RWPE1 (cell line): Measurements from ENCODE around the gene ABR.

ENCODE experiments used
- CTCF ChIA-PET: fragments of 350-600 bp; sonication (Branson Sonifier 250); formaldehyde crosslinking; extraction: SDS; loops from one replicate; lab custom pipeline; 2021; lab: Yijun Ruan, JAX
- POLR2A ChIA-PET: fragments of 400-600 bp; formaldehyde crosslinking; extraction: SDS; loops from one replicate; lab custom pipeline; 2020; ENCODE audit warnings: antibody characterized with exemption; ENCODE audit not compliant: low non-redundant PET; lab: Yijun Ruan, JAX
- DNase-seq: peaks from one replicate; pipeline ENCODE4 v3.0.0; 2012; ENCODE audit warnings: low spot score
- H3K27ac ChIP-seq: fragments of 450-650 bp; 2 replicates; pipeline ENCODE4 v1.5.1; 2017
- CTCF ChIP-seq: fragments of 450-650 bp; conservative IDR thresholded peaks from 2 replicates; pipeline ENCODE4 v1.5.1; 2017; ENCODE audit warnings: low read depth, mild to moderate bottlenecking

The ABR gene

GRCh38 chr17:1180958-1181752 lies 1.4 kb upstream of the ABR start:
- DNase-seq: no peak
- CTCF ChIA-PET: interaction anchor here (0.5 kb wide), 1 partner anchor 53 kb away, joined by 3 read pairs; no protein-coding TSS in a partner anchor
- POLR2A ChIA-PET: no interaction called here
- TF ChIP-seq CTCF: no peak
- H3K27ac ChIP-seq: no peak overlapping the region

GRCh38 chr17:1179112-1179817 lies 516 bp downstream of the ABR start:
- TF ChIP-seq CTCF: no peak
- H3K27ac ChIP-seq: no peak overlapping the region
- DNase-seq: no peak
- ChIA-PET CTCF (interaction anchor here (1.0 to 1.3 kb wide), 2 partner anchors 8 to 57 kb away, joined by 3 to 4 read pairs; no protein-coding TSS in a partner anchor), POLR2A (no interaction called here)

GRCh38 chr17:1177016-1177700 lies 2.6 kb downstream of the ABR start:
- TF ChIP-seq CTCF: no peak
- ChIA-PET CTCF (interaction anchor here (0.6 to 1.7 kb wide), 2 partner anchors 10 to 82 kb away, joined by 3 to 6 read pairs; no protein-coding TSS in a partner anchor), POLR2A (interaction anchor here (0.6 kb wide), 1 partner anchor 164 kb away, joined by 8 read pairs; no protein-coding TSS in a partner anchor)
- DNase-seq: no peak
- H3K27ac ChIP-seq: no peak overlapping the region

GRCh38 chr17:1174263-1174880 lies 5.4 kb downstream of the ABR start:
- no peak overlapping the region for H3K27ac ChIP-seq
- no peak for TF ChIP-seq CTCF
- ChIA-PET CTCF (interaction anchor here (0.7 to 1.5 kb wide), 3 partner anchors 9 to 13 kb away, joined by 3 to 7 read pairs (median 4); no protein-coding TSS in a partner anchor), POLR2A (no interaction called here)
- DNase-seq: no peak

- no peak for DNase-seq
- ChIA-PET POLR2A (no interaction called here), CTCF (interaction anchor here (1.1 to 1.5 kb wide), 2 partner anchors 13 to 14 kb away, joined by 3 to 4 read pairs; no protein-coding TSS in a partner anchor)
- no peak for TF ChIP-seq CTCF
- no peak overlapping the region for H3K27ac ChIP-seq
Measured at GRCh38 chr17:1173432-1174262, 6.1 kb downstream of the ABR start.
